GM19328 (cell line): Measurements from ENCODE around the gene ZNF133.

Experiments
- ATAC-seq: cut with Tn5 transposase; IDR thresholded peaks from one replicate; pipeline ENCODE4 v1.9.1; 2021; ENCODE audit warnings: mild to moderate bottlenecking, moderate library complexity; ENCODE audit not compliant: unreplicated experiment

ZNF133 gene

DNA sequence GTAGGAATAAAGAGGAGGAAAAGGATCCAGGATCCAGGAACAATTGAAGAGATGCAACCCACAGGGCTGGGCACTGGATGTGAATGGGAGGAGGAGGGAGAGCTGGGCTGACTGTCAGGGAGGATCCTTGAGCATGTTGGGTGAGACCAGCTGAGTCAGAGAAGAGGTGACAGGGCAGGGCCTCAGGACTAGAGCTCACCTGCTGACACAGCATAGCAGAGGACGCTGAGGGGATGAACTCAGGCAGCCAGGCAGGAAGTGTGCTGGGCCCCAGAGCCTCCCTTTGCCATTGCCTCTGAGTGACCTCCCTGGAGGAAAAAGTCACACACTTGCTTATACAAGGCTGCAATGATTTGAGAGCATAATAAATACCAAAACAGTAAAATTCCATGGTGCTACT is 72.3 kb downstream of the ZNF133 start:
- ATAC-seq = no peak

DNA sequence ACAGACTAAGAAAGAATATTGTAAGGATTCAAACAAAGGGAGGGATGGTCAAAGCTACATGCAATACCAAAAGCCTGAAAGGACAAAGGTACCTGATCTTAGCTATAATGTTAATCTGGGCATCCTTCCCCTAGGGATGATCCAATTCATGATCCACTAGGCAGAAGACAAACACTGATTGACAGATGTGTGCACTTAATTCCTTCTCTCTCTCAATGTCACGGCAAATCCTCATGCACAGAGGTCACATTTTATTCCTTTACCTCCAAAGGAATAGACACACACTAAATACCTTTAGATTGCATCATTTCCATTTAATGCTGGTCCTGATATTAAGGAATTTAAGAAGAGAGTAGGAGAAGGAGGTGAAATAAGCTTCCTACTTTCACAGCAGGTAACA is 73.4 kb downstream of the ZNF133 start:
- no peak for ATAC-seq

DNA sequence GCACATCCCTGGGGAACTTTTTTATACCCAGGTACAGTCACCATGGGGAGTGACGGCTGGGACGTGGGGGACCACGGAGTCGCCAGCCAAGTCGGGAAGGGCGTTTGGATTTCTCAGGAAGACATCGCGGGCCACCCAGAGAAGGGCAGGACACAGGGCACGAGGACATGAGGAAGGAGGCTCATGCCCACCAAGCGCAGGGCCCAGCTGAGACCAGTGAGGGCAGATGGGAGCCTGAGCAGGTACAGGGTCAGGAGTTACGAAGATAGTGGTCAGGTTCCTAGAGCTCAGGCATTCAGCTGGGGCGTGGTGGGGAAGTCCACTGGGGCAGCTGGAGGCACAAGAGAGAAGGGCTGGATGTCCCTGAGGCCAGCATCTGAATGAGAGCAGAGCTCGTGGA is 74.6 kb downstream of the ZNF133 start:
- ATAC-seq = no peak

DNA sequence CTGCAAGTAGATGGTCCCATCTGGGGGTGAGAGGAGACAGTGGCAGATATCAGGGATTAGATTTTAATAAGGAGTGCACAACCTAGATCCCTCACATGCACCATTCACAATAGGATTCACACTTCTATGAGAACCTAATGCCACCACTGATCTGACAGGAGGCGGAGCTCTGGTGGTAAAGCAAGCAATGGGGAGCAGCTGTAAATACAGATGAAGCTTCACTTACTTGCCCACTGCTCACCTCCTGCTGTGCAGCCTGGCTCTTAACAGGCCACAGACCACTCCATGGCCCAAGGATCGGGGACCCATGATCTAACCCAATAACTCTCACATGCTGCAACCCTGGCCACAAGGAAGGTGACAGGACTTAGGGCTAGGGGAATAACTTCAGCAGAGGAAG is 75.4 kb downstream of the ZNF133 start:
- no peak for ATAC-seq

DNA sequence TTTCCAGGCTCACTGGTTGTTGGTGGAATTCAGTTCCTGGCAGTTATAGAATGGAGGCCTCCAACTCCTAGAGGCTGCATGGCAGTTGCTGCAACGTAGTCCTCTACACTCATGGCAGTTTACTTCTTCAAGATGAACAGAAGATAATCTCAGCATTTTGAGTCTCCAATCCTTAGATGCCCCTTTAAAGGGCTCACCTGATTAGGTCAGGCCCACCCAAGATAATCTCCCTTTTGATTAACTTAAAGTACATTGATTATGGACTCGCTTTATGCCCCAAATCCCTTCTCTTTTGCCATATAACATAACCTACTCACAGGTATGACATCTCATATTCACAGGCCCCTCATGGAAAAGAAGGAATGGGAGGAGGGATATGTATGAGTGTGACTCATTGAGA is 76.4 kb downstream of the ZNF133 start:
- ATAC-seq = no peak
